Urinary bladder (tissue), 4 donors: ENCODE data around the gene RHOB. TPM values are rescaled to one million over a fixed set of nuclear protein-coding genes. Genes with fewer than 3 reads are reported as not detected.

ENCODE experiments used
- DNase-seq: peaks from one replicate; pipeline ENCODE4 v3.0.0-alpha.2; 2015; ENCODE audit errors: extremely low spot score
- H3K27ac ChIP-seq: one replicate; pipeline ENCODE4 v1.5.1; 2013; ENCODE audit warnings: low read depth, mild to moderate bottlenecking, moderate library complexity
- H3K36me3 ChIP-seq: one replicate; pipeline ENCODE4 v1.6.1; 2013; ENCODE audit warnings: mild to moderate bottlenecking, moderate library complexity; ENCODE audit not compliant: insufficient read depth
- H3K4me1 ChIP-seq: one replicate; pipeline ENCODE4 v1.6.1; 2013; ENCODE audit warnings: mild to moderate bottlenecking, moderate library complexity; ENCODE audit not compliant: insufficient read depth
- H3K4me3 ChIP-seq: one replicate; pipeline ENCODE4 v1.5.1; 2013; ENCODE audit warnings: low read depth, low read length
- WGBS: extraction: QIAGEN DNeasy Blood & Tissue Kit; methylation state at CpG from one replicate; pipeline ENCODE4 v1.1.7; 2013; 5-methylcytosine and 5-hydroxymethylcytosine counted together
- polyA plus RNA-seq: library from polyadenylated mRNA; stranded (reverse); fragments of 200-250 nt; gene quantifications from one replicate; pipeline ENCODE4 v1.2.3, GENCODE V29; 2013
- total RNA-seq: library from RNA; depleted of rRNA; stranded (reverse); fragments of >200 nt; gene quantifications from one replicate; pipeline ENCODE4 v1.2.3, GENCODE V29; 2014
- donor health status: healthy with polysubstance abuse.
- donor health status: healthy.

Gene RHOB
- total and polyA plus RNA-seq, 2 donors: 305 to 1,467 TPM

DNA sequence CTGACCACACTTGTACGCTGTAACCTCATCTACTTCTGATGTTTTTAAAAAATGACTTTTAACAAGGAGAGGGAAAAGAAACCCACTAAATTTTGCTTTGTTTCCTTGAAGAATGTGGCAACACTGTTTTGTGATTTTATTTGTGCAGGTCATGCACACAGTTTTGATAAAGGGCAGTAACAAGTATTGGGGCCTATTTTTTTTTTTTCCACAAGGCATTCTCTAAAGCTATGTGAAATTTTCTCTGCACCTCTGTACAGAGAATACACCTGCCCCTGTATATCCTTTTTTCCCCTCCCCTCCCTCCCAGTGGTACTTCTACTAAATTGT lies 2.1 kb downstream of the RHOB start:
- no peak for DNase-seq
- H3K4me1 ChIP-seq: no peaks in the 10 kb centered on the region
- no peak overlapping the region for H3K27ac ChIP-seq
- WGBS: 29% methylated on average over 1 of the region's 1 CpG
- peak overlapping the region; percentile 73 for H3K4me3 ChIP-seq
- H3K36me3 ChIP-seq: no peaks in the 10 kb centered on the region

DNA sequence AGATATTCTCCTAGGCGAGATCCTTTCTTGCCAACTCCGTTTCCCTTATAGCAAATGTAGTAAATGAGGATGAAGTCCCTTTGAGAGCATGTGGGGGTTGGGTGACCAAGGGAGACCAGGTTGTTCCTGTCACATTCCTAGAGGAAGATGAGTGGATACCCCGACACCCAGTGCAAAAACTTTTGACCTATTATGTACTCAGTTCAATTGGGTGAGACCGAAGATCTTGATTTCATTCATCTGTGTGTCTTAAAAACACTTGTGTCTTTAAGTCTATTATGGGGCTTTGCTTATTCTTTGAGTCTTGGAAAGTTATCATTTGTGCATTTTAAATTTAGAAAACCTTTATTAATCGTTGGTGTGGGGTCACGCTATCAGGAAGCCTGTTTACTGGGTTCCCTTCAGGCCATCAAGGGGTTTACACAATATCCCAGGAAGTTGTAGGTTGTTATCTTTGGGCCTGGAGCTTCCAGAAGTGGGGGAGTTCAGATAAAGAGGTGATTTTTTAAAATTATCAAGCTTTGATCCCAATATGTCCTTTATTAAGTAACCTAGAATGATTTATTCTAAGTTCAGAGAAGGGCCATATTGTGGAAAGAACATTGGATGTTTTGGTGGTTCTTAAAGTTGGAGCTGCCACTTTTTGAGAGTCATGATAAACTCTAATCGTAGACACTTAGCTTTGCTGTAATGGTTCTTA lies 2.8 kb downstream of the RHOB start:
- Histone ChIP-seq H3K36me3 (no peaks in the 10 kb centered on the region), H3K4me1 (no peaks in the 10 kb centered on the region), H3K4me3 (peak overlapping the region; percentile 23), H3K27ac (no peak overlapping the region)
- no peak for DNase-seq
- WGBS: 30% methylated on average over 7 of the region's 7 CpGs

DNA sequence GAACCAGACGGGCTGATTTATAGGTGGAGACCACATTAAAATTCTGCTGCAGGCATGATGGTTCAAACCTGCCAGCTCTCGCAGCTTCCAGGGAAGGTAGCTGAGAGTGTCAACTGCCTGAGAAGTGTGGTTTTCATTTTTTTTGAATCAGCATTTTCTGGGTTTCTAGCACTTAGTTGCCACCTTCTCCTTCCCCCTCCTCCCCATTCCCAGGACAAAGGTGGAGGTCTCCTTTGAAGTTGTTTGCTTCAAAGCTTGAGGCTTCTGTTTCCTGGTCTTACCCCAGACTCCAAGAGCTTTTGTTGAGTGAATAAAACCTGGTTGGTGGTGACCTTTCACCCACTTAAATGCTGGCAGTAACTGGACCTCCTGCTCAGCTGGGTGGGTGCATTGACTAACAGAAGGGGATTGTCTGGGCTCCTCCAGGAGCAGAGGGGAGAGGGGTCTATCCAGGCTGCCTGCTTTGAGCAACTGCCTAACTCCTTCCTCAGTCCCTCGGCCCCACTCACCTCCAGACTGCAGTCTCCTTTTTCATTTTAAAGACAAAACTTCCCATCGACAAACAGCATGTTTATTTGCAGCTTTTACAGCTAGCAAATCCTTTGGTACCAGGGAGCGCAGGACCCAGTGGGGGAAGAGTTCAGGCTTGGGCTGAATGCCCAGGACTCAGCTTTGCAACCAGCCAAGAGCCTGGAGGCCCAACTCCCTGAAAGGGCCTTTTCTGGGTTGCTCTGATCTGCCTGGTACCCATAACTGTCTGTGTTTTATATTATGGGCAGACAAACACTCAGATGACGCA lies 3.5 kb downstream of the RHOB start:
- no peaks in the 10 kb centered on the region for H3K4me1 ChIP-seq
- WGBS: 29% methylated on average over 6 of the region's 6 CpGs
- peak overlapping the region; percentile 1 for H3K4me3 ChIP-seq
- no peak overlapping the region for H3K27ac ChIP-seq
- DNase-seq: peak; percentile 59
- no peaks in the 10 kb centered on the region for H3K36me3 ChIP-seq

DNA sequence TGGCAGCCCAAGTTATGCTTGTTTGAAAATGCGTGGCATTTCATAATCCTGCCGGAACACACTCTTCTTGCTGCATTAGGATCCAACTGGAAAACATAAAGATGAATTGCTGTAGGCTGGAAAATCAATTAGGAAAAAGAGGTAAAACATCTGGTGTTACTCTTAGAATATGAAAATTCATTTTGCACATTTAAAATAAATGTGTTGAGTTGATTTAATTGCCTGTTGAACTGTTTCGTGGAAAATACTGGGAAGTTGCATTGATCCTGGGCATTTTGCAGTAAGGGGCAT lies 4.1 kb downstream of the RHOB start:
- Histone ChIP-seq H3K36me3 (no peaks in the 10 kb centered on the region), H3K27ac (no peak overlapping the region), H3K4me1 (no peaks in the 10 kb centered on the region), H3K4me3 (no peak overlapping the region)
- DNase-seq: no peak
- 27% methylated on average over 3 of the region's 3 CpGs for WGBS

DNA sequence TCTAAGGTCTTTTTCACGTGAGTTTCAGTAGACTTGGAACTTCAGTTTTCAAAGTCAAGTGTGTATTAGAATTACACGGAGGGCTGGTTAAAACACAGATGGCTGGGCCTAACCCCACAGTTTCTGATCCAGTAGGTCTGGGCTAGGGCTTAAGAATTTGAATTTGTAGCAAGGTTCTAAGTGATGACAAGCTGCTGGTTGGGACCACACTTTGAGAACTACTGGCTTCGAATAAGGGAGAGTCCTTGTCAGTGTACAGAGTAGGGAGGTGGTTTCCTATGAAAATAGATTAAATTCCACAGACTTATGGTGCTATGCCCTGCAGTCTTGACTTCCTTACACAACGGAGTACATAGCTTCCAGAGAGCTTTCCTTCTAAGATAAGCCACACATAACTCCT lies 4.5 kb downstream of the RHOB start:
- Histone ChIP-seq H3K27ac (no peak overlapping the region), H3K4me3 (no peak overlapping the region), H3K4me1 (no peaks in the 10 kb centered on the region), H3K36me3 (no peaks in the 10 kb centered on the region)
- WGBS: 30% methylated on average over 4 of the region's 4 CpGs
- DNase-seq: no peak

DNA sequence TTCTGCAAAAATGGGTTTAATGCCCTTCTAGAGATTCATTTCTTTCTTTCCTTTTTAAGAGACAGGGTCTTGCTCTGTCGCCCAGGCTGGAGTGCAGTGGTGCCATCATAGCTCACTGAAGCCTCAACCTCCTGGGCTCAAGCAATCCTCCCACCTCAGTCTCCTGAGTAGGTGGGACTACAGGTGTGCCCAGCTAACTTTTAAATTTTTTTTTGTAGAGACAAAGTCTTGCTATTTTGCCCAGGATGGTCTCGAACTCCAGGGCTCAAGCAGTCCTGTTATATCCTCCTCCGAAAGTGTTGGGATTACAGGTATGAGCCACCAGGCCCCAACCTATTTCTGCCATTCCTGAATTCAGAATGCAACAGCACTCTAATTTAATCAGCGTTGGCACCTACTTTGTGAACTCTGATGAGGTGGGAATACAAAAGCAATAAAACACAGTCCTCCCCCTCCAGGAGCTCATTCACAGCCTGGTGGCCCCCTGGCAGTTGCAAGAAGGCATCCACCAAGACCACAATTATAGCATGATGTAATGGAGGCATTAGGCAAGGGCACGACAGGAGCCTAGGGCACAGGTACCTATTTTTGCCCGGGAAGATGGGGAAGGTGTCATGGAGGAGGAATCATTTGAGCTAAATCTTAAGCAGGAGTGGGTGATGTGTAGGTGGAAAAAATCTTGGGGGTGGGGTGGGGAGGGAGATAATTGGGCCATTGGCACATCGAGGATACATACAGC lies 5.1 kb downstream of the RHOB start:
- no peaks in the 10 kb centered on the region for H3K4me1 ChIP-seq
- no peaks in the 10 kb centered on the region for H3K36me3 ChIP-seq
- no peak overlapping the region for H3K27ac ChIP-seq
- no peak overlapping the region for H3K4me3 ChIP-seq
- no peak for DNase-seq
- WGBS: 92% methylated on average over 7 of the region's 7 CpGs

DNA sequence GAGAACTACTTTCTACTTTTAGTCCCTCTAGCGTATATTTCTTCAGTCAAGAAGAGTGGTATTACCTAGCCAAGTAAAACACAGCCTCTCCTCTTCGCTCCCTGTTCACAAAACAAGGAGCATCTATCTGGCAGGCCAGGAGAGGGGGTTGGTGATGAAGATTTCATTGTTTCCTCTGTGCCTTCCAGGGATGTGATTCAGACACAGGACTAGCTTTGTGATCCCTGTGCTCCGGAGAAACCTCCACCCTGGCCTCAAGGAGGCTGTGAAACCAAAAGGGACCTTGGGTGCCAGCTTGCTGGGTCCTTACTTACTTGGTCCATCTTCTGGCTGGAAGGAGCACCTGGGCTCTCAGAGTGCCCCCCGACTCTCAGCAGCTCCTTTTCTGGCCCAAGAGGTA lies 5.7 kb downstream of the RHOB start:
- WGBS: 50% methylated on average over 4 of the region's 4 CpGs
- H3K4me1 ChIP-seq: no peaks in the 10 kb centered on the region

DNA sequence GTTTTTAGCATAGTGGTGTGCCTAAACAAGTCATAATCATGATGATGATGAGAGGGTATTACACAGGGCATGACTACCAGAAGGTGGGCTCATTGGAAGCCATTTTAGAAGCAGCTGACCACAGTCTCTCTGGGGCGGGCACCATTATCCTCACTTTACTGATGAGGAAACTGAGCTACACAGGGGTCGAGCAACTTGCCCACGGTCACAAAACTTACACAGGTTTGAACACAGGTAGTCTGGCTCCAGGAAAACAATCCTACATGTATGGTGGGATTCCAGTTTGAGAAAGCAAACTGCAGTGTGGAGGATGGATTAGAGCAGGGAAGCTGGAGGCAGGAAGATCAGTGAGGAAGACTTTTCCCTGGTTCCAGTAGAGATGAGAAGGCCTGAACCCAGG lies 6.2 kb downstream of the RHOB start:
- no peak for DNase-seq
- Histone ChIP-seq H3K4me1 (no peaks in the 10 kb centered on the region), H3K36me3 (no peaks in the 10 kb centered on the region), H3K4me3 (no peak overlapping the region), H3K27ac (no peak overlapping the region)
- 98% methylated on average over 3 of the region's 3 CpGs for WGBS

More for the DNA sequence above, 5.7 kb downstream of the RHOB start:
- H3K27ac ChIP-seq: no peak overlapping the region
- DNase-seq: no peak
- no peak overlapping the region for H3K4me3 ChIP-seq
- no peaks in the 10 kb centered on the region for H3K36me3 ChIP-seq

DNA sequence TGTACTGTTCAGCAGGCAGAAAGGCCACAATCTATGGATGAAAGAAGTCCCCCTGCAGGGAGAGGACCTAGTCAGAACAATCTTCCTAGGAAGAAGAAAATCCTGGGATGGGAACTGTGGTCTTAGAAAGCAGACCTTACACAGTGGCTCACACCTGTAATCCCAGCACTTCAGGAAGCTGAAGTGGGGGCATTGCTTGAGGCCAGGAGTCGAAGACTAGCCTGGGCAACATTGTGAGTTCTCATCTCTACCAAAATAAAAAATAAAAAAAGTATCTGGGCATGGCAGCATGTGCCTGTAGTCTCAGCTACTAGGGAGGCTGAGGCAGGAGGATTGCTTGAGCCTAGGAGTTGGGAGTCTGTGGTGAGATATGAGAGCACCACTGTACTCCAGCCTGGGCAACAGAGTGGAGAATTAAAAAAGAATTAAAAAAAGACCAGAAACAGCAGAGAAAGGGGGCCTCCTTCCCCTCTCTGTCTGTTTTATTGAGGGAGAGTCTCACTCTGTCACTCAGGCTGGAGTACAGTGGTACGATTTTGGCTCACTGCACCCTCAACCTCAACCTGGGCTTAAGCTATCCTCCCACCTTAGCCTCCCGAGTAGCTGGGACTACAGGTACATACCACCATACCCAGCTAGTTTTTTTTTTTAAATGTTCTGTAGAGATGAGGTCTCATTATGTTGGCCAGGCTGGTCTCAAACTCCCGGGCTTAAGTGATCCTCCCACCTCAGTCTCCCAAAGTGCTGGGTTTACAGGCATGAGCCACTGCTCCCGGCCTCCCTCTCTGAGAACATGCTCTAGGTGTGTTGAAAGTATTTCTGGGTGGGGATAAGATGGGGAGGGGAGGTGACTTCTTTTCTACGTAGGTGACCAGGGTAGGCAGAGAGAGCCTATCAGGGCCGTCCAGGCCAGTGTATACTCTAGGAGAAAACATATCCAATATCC lies 7.4 kb downstream of the RHOB start:
- Histone ChIP-seq H3K36me3 (no peaks in the 10 kb centered on the region), H3K27ac (no peak overlapping the region), H3K4me1 (no peaks in the 10 kb centered on the region), H3K4me3 (no peak overlapping the region)
- WGBS: 97% methylated on average over 7 of the region's 7 CpGs
- no peak for DNase-seq

DNA sequence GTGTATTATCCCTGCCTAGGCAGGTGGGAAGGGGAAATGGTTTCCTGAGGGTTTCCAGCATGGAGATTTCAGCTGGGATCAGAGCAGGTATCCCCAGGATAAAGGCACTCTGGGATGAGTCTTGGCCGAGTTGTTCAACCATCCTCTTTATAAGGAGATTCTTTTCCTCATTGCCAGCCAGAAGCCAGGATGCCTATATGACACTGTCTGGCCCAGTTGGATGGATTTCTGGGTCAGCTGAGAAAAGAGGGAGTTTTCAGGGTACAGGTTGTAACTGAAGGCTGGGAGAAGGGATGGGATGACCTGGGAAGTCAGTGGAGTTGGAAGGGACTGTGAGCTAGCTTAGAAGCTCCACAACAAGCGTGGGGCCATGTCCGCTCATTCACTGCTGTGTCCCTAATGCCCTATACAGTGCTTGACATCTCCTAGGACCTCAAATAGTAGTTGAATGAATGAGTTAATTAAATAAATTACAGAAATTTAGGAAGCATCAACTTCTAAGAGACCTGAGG lies 8.3 kb downstream of the RHOB start:
- no peak overlapping the region for H3K27ac ChIP-seq
- no peaks in the 10 kb centered on the region for H3K4me1 ChIP-seq
- no peak for DNase-seq
- no peaks in the 10 kb centered on the region for H3K36me3 ChIP-seq
- WGBS: 96% methylated on average over 3 of the region's 3 CpGs
- H3K4me3 ChIP-seq: no peak overlapping the region

DNA sequence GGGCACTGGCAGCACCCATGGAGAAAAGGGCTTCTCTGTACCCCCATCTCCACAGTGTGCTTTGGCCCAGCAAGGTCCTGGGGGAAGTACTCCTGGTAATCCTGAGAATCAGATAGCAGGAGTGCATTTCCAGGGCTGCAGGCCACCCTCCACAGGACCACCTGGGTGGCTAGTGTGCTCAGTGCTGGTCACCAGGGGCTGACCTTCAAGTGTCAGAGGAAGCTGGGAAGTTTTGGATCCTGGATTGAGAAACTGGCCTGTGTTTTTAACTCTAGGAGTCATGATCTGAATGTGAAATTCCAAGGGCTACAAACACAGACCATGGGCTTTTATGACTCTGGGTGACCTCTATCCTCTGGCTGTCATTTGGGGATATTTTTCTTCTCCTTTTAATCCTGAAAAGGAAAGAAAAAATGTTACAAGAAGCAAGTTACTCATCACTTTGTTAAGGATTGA lies 9.3 kb downstream of the RHOB start:
- Histone ChIP-seq H3K36me3 (no peaks in the 10 kb centered on the region), H3K4me1 (no peaks in the 10 kb centered on the region), H3K27ac (peak overlapping the region; percentile 31), H3K4me3 (no peak overlapping the region)
- no peak for DNase-seq

DNA sequence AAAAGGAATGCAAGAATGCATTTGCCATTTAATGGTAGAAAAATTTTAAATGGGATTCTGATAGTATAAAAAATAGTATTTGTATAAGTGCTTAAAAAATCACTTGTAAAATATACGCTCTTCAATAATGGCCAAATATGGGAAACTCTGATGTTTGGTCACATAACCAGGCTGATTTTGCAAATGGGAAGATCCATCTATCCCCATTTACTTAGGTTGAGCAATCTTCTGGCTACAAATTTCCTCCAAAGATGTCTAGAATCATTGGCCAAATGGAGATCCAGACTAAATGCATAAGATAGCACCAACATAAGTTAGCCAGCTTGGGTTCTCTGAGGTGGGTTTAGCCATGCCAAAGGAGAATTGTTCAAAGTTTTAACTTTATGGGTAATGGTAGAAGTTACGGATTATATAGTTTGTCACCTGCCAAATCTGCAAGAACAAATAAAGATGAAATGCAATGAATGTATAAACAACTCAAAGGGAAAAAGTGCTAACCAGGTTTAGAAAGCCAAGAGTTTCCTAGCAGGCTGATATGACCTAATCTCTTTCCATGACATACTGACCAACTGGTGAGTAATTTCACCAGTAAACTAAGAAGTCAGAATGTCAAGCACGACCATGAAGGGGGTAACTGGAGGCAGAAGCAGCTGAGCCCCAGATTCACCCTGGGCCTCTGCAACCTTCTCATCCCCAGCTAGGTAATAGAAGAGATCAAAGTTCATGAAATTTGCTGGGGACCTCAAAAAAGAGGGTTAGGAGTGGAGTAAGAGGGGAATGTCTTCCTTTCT lies 10.0 kb downstream of the RHOB start:
- H3K4me1 ChIP-seq: no peaks in the 10 kb centered on the region
- no peak overlapping the region for H3K4me3 ChIP-seq
- WGBS: 38% methylated on average over 3 of the region's 3 CpGs
- H3K36me3 ChIP-seq: no peaks in the 10 kb centered on the region
- H3K27ac ChIP-seq: peak overlapping the region; percentile 61
- no peak for DNase-seq
